ENCODE data around the gene SMAD3.

SMAD3 gene

GRCh38 chr15:67157521-67158252, 92.3 kb downstream of the SMAD3 start:
- no peak overlapping the region for H3K27ac ChIP-seq
- TF ChIP-seq CTCF (conservative IDR thresholded peaks at IDR 0.05) = no peak
- TF ChIP-seq ZFX (IDR thresholded peaks at IDR 0.05) = no peak

GRCh38 chr15:67158367-67158766, 93.0 kb downstream of the SMAD3 start:
- no peak overlapping the region for H3K27ac ChIP-seq
- no peak for TF ChIP-seq ZFX (IDR thresholded peaks at IDR 0.05)
- no peak for TF ChIP-seq CTCF (conservative IDR thresholded peaks at IDR 0.05)

GRCh38 chr15:67161412-67161811, 96.0 kb downstream of the SMAD3 start:
- TF ChIP-seq ZFX (IDR thresholded peaks at IDR 0.05) (no peak), CTCF (conservative IDR thresholded peaks at IDR 0.05) (no peak)
- H3K27ac ChIP-seq = no peak overlapping the region

- no peak overlapping the region for H3K27ac ChIP-seq
- TF ChIP-seq ZFX (IDR thresholded peaks at IDR 0.05) (no peak), CTCF (conservative IDR thresholded peaks at IDR 0.05) (no peak)
Measured at GRCh38 chr15:67161881-67162280, 96.5 kb downstream of the SMAD3 start.

- TF ChIP-seq CTCF (conservative IDR thresholded peaks at IDR 0.05) = no peak
- no peak for TF ChIP-seq ZFX (IDR thresholded peaks at IDR 0.05)
- H3K27ac ChIP-seq = no peak overlapping the region
Measured at GRCh38 chr15:67163180-67163579, 97.8 kb downstream of the SMAD3 start.

GRCh38 chr15:67164401-67164791, 99.0 kb downstream of the SMAD3 start:
- H3K27ac ChIP-seq = no peak overlapping the region
- no peak for TF ChIP-seq CTCF (conservative IDR thresholded peaks at IDR 0.05)

GRCh38 chr15:67164811-67165253, 99.4 kb downstream of the SMAD3 start:
- TF ChIP-seq CTCF (conservative IDR thresholded peaks at IDR 0.05) (no peak), ZFX (IDR thresholded peaks at IDR 0.05) (no peak)
- no peak overlapping the region for H3K27ac ChIP-seq

All from C4-2B (cell line).